GM12891 (cell line): Measurements from ENCODE around the gene CLIP1.
"Not testable (repeated sequence)": the region's sequence is repeated elsewhere in the genome, so short reads cannot be mapped to it uniquely, and the experiment has no call there.

Source experiments
- POLR2A ChIP-seq: IDR thresholded peaks from 2 replicates; pipeline ENCODE4 v1.6.1; 2011; ENCODE audit warnings: low read depth, low read length, control low read depth
- SPI1 ChIP-seq: IDR thresholded peaks from 2 replicates; pipeline ENCODE4 v1.6.1; 2011; ENCODE audit warnings: low read depth, low read length, control low read depth
- TAF1 ChIP-seq: IDR thresholded peaks from 2 replicates; pipeline ENCODE4 v1.6.1; 2011; ENCODE audit warnings: low read depth, low read length, control low read depth

DNA sequence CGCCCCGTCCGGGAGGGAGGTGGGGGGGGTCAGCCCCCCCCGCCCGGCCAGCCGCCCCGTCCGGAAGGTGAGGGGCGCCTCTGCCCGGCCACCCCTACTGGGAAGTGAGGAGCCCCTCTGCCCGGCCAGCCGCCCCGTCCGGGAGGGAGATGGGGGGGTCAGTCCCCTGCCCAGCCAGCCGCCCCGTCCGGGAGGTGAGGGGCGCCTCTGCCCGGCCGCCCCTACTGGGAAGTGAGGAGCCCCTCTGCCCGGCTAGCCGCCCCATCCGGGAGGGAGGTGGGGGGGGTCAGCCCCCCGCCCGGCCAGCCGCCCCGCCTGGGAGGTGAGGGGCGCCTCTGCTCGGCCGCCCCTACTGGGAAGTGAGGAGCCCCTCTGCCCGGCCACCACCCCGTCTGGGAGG is 64.9 kb downstream of the CLIP1 start:
- TF ChIP-seq POLR2A, TAF1, SPI1: not testable (repeated sequence)
